HepG2 (cell line): ENCODE measurements around the gene RIOK3. TPM values are rescaled to one million over a fixed set of nuclear protein-coding genes. Genes with fewer than 3 reads are reported as not detected.

Experiments
- ARHGAP35 ChIP-seq: sonication (generic); formaldehyde crosslinking; IDR thresholded peaks from 2 replicates; pipeline ENCODE4 v1.9.0; 2022; ENCODE audit warnings: mild to moderate bottlenecking, inconsistent platforms, moderate library complexity, missing genetic modification reagents, borderline replicate concordance
- FLYWCH1 ChIP-seq: sonication (generic); formaldehyde crosslinking; IDR thresholded peaks from 2 replicates; pipeline ENCODE4 v1.8.1; 2023; ENCODE audit warnings: mild to moderate bottlenecking, missing genetic modification reagents
- HOXA9 ChIP-seq: sonication (generic); formaldehyde crosslinking; IDR thresholded peaks from 2 replicates; pipeline ENCODE4 v1.8.1; 2022; ENCODE audit warnings: missing genetic modification reagents, mild to moderate bottlenecking, moderate library complexity, borderline replicate concordance
- KDM5A ChIP-seq: fragments of 200-600 bp; sonication (generic); IDR thresholded peaks from 2 replicates; pipeline ENCODE4 v1.7.0; 2018; ENCODE audit warnings: antibody characterized with exemption, mild to moderate bottlenecking, low read length, borderline replicate concordance
- SSRP1 ChIP-seq: IDR thresholded peaks from 2 replicates; pipeline ENCODE4 v1.6.1; 2016; ENCODE audit warnings: control low read depth
- ZNF138 ChIP-seq: sonication (generic); formaldehyde crosslinking; IDR thresholded peaks from 2 replicates; pipeline ENCODE4 v1.5.0; 2020; ENCODE audit warnings: mild to moderate bottlenecking, low read depth, missing genetic modification reagents
- ZNF143 ChIP-seq: sonication (generic); formaldehyde crosslinking; IDR thresholded peaks from 2 replicates; pipeline ENCODE4 v1.4.0; 2020; ENCODE audit warnings: missing genetic modification reagents
- ZNF234 ChIP-seq: sonication (generic); formaldehyde crosslinking; conservative IDR thresholded peaks from 2 replicates; pipeline ENCODE4 v1.5.1; 2020; ENCODE audit warnings: mild to moderate bottlenecking, missing genetic modification reagents
- ZNF546 ChIP-seq: sonication (generic); formaldehyde crosslinking; conservative IDR thresholded peaks from 2 replicates; pipeline ENCODE4 v1.8.1; 2023; ENCODE audit warnings: mild to moderate bottlenecking, missing genetic modification reagents
- ZNF790 ChIP-seq: sonication (generic); formaldehyde crosslinking; IDR thresholded peaks from 2 replicates; pipeline ENCODE4 v1.8.0; 2022; ENCODE audit warnings: missing genetic modification reagents, mild to moderate bottlenecking, borderline replicate concordance
- polyA plus RNA-seq, 8 experiments: library from polyadenylated mRNA; depleted of rRNA in 3 of 8; stranded (reverse) in 7 of 8; unstranded in 1 of 8; fragments of >200 nt; fragmentation: Illumina TruSeq in 4 of 8; extraction: Trizol in 4 of 8; gene quantifications; 2 replicates each; pipeline versions ENCODE4 v1.2.1 to v1.2.3, GENCODE V29; 2011 to 2016; ENCODE audit warnings: low read depth in 4 of 8, missing spikeins in 1 of 8, mixed read lengths in 1 of 8; ENCODE audit not compliant: insufficient read depth in 1 of 8
- total RNA-seq, 5 experiments: library from RNA; depleted of rRNA; stranded (reverse); fragments of >200 nt; fragmentation: Illumina TruSeq; extraction: Trizol; gene quantifications; 2 replicates each; pipeline ENCODE4 v1.2.3, GENCODE V29; 2016; ENCODE audit warnings: low read depth in 1 of 5
- TF ChIP-seq, protein P1 (sequence below): sonication (generic); formaldehyde crosslinking; IDR thresholded peaks from 2 replicates; pipeline ENCODE4 v1.4.0; 2020; ENCODE audit warnings: mild to moderate bottlenecking, missing genetic modification reagents
- TF ChIP-seq, protein P2 (sequence below): sonication (generic); formaldehyde crosslinking; IDR thresholded peaks from 2 replicates; pipeline ENCODE4 v1.5.0; 2020; ENCODE audit warnings: mild to moderate bottlenecking, low read depth, missing genetic modification reagents, borderline replicate concordance
- TF ChIP-seq, protein P3 (sequence below): sonication (generic); formaldehyde crosslinking; IDR thresholded peaks from 2 replicates; pipeline ENCODE4 v1.4.0; 2020; ENCODE audit warnings: mild to moderate bottlenecking, missing genetic modification reagents
- TF ChIP-seq, protein P4 (sequence below), 2 experiments: sonication (generic) in 1 of 2; formaldehyde crosslinking in 1 of 2; IDR thresholded peaks; 2 replicates each; pipeline versions ENCODE4 v1.6.1 to v1.9.0; 2014 to 2022; ENCODE audit warnings: antibody characterized with exemption in 1 of 2, borderline replicate concordance in 1 of 2, inconsistent platforms in 1 of 2, low read depth in 1 of 2, missing genetic modification reagents in 1 of 2

RIOK3 gene
- total and polyA plus RNA-seq, 2 of the 13 experiments (the other 11 are each of a cell fraction or from before 2014, with no cell fraction given): 26.7 to 36.0 TPM

DNA sequence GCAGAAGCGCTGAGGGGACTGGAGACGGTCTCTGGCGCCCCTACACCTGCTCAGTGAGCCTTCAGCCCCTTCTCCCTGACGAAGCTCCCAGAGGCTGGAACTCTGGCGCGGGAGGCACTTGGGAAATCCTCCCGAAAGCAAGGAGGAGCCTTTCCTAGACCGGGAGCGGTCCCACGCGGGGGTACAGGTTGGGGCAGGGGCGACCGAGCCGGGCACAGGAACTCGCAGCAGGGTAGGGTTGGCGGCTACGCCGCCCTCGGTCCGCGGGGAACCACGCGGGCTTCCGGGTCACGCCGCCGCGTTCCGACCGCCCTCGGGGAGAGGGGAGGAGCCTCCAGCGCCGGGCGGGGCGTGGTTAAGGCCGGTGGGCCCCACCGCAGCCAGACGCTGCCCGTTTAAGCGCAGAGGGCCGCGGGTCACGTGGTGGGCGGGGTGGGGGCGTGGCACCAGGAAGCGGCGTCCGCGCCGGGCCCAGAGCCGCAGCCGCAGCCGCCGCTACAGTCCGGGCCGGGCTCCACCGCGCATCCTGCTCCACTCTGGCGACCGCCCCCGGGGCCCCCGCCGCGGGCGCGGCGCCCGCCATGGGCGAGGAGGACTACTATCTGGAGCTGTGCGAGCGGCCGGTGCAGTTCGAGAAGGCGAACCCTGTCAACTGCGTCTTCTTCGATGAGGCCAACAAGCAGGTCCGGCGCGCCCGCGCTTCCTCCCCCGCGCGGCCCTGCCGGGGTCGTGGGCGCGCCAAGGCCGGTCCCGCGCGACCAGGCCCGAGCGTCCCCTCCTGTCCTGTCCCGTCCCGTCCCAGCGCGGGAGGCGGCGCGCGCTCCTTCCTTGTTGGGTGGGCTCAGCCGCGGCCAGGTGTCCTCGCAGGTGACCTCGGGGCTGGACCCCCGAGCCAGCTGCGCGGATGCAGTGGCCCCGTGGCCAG is 50.2 kb downstream of the RIOK3 start, which contains the start of gene RMC1 (continued):
- TF ChIP-seq, protein P1, sequence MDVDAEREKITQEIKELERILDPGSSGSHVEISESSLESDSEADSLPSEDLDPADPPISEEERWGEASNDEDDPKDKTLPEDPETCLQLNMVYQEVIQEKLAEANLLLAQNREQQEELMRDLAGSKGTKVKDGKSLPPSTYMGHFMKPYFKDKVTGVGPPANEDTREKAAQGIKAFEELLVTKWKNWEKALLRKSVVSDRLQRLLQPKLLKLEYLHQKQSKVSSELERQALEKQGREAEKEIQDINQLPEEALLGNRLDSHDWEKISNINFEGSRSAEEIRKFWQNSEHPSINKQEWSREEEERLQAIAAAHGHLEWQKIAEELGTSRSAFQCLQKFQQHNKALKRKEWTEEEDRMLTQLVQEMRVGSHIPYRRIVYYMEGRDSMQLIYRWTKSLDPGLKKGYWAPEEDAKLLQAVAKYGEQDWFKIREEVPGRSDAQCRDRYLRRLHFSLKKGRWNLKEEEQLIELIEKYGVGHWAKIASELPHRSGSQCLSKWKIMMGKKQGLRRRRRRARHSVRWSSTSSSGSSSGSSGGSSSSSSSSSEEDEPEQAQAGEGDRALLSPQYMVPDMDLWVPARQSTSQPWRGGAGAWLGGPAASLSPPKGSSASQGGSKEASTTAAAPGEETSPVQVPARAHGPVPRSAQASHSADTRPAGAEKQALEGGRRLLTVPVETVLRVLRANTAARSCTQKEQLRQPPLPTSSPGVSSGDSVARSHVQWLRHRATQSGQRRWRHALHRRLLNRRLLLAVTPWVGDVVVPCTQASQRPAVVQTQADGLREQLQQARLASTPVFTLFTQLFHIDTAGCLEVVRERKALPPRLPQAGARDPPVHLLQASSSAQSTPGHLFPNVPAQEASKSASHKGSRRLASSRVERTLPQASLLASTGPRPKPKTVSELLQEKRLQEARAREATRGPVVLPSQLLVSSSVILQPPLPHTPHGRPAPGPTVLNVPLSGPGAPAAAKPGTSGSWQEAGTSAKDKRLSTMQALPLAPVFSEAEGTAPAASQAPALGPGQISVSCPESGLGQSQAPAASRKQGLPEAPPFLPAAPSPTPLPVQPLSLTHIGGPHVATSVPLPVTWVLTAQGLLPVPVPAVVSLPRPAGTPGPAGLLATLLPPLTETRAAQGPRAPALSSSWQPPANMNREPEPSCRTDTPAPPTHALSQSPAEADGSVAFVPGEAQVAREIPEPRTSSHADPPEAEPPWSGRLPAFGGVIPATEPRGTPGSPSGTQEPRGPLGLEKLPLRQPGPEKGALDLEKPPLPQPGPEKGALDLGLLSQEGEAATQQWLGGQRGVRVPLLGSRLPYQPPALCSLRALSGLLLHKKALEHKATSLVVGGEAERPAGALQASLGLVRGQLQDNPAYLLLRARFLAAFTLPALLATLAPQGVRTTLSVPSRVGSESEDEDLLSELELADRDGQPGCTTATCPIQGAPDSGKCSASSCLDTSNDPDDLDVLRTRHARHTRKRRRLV (CRISPR knock-in tag): no peak
- TF ChIP-seq ZNF143 (CRISPR knock-in tag): no peak
- TF ChIP-seq ZNF234 (CRISPR knock-in tag): peak; percentile 71; the same call in 1 of the 2 replicates
- TF ChIP-seq SSRP1 (CRISPR knock-in tag): no peak
- TF ChIP-seq FLYWCH1 (CRISPR knock-in tag): 0 out of 2 replicates have a peak, but pooled peaks have one; percentile 75
- TF ChIP-seq ZNF790 (CRISPR knock-in tag): no peak
- TF ChIP-seq ZNF546 (CRISPR knock-in tag): peak; percentile 48; the same call in 1 of the 2 replicates
- TF ChIP-seq, protein P2, sequence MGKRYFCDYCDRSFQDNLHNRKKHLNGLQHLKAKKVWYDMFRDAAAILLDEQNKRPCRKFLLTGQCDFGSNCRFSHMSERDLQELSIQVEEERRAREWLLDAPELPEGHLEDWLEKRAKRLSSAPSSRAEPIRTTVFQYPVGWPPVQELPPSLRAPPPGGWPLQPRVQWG (CRISPR knock-in tag): no peak
- TF ChIP-seq, protein P3, sequence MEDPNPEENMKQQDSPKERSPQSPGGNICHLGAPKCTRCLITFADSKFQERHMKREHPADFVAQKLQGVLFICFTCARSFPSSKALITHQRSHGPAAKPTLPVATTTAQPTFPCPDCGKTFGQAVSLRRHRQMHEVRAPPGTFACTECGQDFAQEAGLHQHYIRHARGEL: no peak
- TF ChIP-seq ZNF138 (CRISPR knock-in tag): no peak
- peak; percentile 84; the same call in 1 of the 2 replicates for TF ChIP-seq ARHGAP35
- peak; percentile 53; the same call in 1 of the 2 replicates for TF ChIP-seq KDM5A
- 0 out of 2 replicates have a peak, but pooled peaks have one; percentile 31 for TF ChIP-seq HOXA9
- TF ChIP-seq, protein P4, sequence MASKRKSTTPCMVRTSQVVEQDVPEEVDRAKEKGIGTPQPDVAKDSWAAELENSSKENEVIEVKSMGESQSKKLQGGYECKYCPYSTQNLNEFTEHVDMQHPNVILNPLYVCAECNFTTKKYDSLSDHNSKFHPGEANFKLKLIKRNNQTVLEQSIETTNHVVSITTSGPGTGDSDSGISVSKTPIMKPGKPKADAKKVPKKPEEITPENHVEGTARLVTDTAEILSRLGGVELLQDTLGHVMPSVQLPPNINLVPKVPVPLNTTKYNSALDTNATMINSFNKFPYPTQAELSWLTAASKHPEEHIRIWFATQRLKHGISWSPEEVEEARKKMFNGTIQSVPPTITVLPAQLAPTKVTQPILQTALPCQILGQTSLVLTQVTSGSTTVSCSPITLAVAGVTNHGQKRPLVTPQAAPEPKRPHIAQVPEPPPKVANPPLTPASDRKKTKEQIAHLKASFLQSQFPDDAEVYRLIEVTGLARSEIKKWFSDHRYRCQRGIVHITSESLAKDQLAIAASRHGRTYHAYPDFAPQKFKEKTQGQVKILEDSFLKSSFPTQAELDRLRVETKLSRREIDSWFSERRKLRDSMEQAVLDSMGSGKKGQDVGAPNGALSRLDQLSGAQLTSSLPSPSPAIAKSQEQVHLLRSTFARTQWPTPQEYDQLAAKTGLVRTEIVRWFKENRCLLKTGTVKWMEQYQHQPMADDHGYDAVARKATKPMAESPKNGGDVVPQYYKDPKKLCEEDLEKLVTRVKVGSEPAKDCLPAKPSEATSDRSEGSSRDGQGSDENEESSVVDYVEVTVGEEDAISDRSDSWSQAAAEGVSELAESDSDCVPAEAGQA (IDR thresholded peaks at IDR 0.05; ENCODE audit: low read depth): no peak
- TF ChIP-seq, protein P4 (CRISPR knock-in tag; IDR thresholded peaks at IDR 0.05; ENCODE audit: borderline replicate concordance): no peak
